ENCODE results near the gene PSRC1. TPM values are rescaled to one million over a fixed set of nuclear protein-coding genes. Genes with fewer than 3 reads are reported as not detected.

PSRC1 gene
- total RNA-seq, 1 experiment from 2014 or later, result 68.4 TPM

- TF ChIP-seq HMGXB4 (CRISPR knock-in tag; IDR thresholded peaks at IDR 0.05) (peak; percentile 99), SP1 (CRISPR knock-in tag; conservative IDR thresholded peaks at IDR 0.05) (peak; percentile 76), SMAD3 (CRISPR knock-in tag; IDR thresholded peaks at IDR 0.05; ENCODE audit: borderline replicate concordance) (peak; percentile 95), SMAD4 (CRISPR knock-in tag; IDR thresholded peaks at IDR 0.05) (peak; percentile 86; the same call in 1 of the 2 replicates), ZSCAN18 (CRISPR knock-in tag; IDR thresholded peaks at IDR 0.05) (no peak), OVOL2 (CRISPR knock-in tag; IDR thresholded peaks at IDR 0.05; ENCODE audit: borderline replicate concordance) (no peak)
These were observed 19.2 kb downstream of the PSRC1 start (continued) for GRCh38 chr1:109263597-109264378.

GRCh38 chr1:109263234-109263596 lies 19.7 kb downstream of the PSRC1 start:
- peaks cover 2% of the 10 kb centered on the region; the same call in 1 of the 2 replicates for H3K36me3 Mint-ChIP-seq
- peak; percentile 43 for ATAC-seq
- H3K27ac Mint-ChIP-seq, result no peak overlapping the region
- H3K27me3 Mint-ChIP-seq (ENCODE audit: low read depth), result no peaks in the 10 kb centered on the region
- H3K9me3 Mint-ChIP-seq, result no peaks in the 10 kb centered on the region
- POLR2A ChIA-PET, result interaction anchor here (0.6 to 1.0 kb wide), 2 partner anchors 22 to 62 kb away, joined by 3 read pairs; no protein-coding TSS in a partner anchor
- no peak for DNase-seq (ENCODE audit: low spot score)
- no peak overlapping the region for H3K4me3 Mint-ChIP-seq
- peaks cover 21% of the 10 kb centered on the region for H3K4me1 Mint-ChIP-seq
- CTCF ChIA-PET, result interaction anchor here (0.6 to 2.7 kb wide), 16 partner anchors 9 to 269 kb away, joined by 3 to 35 read pairs (median 10); partner anchors contain the start of genes CELSR2, CYB561D1, PSRC1 and SORT1
- TF ChIP-seq ZNF416 (CRISPR knock-in tag; IDR thresholded peaks at IDR 0.05) (no peak), E2F5 (CRISPR knock-in tag; IDR thresholded peaks at IDR 0.05) (no peak), TCF7 (CRISPR knock-in tag; IDR thresholded peaks at IDR 0.05; ENCODE audit: low read depth) (no peak), NFYB (CRISPR knock-in tag; conservative IDR thresholded peaks at IDR 0.05; ENCODE audit: low read depth) (no peak), IRF2 (CRISPR knock-in tag; IDR thresholded peaks at IDR 0.05; ENCODE audit: borderline replicate concordance, low read depth) (no peak), PREB (CRISPR knock-in tag; IDR thresholded peaks at IDR 0.05; ENCODE audit: borderline replicate concordance) (no peak), NR2C2 (CRISPR knock-in tag; IDR thresholded peaks at IDR 0.05) (no peak), ZNF317 (CRISPR knock-in tag; IDR thresholded peaks at IDR 0.05; ENCODE audit: borderline replicate concordance, low read depth) (no peak), FOXP4 (CRISPR knock-in tag; IDR thresholded peaks at IDR 0.05) (no peak), ZNF232 (CRISPR knock-in tag; IDR thresholded peaks at IDR 0.05) (no peak), ZNF423 (CRISPR knock-in tag; IDR thresholded peaks at IDR 0.05) (no peak), ZSCAN18 (CRISPR knock-in tag; IDR thresholded peaks at IDR 0.05) (no peak), ZNF532 (CRISPR knock-in tag; IDR thresholded peaks at IDR 0.05; ENCODE audit: borderline replicate concordance) (no peak), ATF2 (CRISPR knock-in tag; IDR thresholded peaks at IDR 0.05; ENCODE audit: borderline replicate concordance, low read depth) (no peak), TP53 (CRISPR knock-in tag; IDR thresholded peaks at IDR 0.05) (no peak)
